Endodermal cell (in vitro differentiated cells): ENCODE data around the gene AP1G2. TPM values are rescaled to one million over a fixed set of nuclear protein-coding genes. Genes with fewer than 3 reads are reported as not detected.

Source experiments
- DNase-seq: peaks from one replicate; pipeline ENCODE4 v3.0.0-alpha.2; 2017
- H3K27ac ChIP-seq: 2 replicates; pipeline ENCODE4 v1.5.1; 2013; ENCODE audit warnings: mild to moderate bottlenecking, low read depth, low read length, moderate library complexity
- H3K27me3 ChIP-seq: 2 replicates; pipeline ENCODE4 v1.6.1; 2013; ENCODE audit warnings: mild to moderate bottlenecking, low read length, moderate library complexity; ENCODE audit not compliant: insufficient read depth, control insufficient read depth, poor library complexity, severe bottlenecking
- H3K36me3 ChIP-seq: 2 replicates; pipeline ENCODE4 v1.7.0; 2013; ENCODE audit warnings: mild to moderate bottlenecking, low read length, moderate library complexity; ENCODE audit not compliant: control insufficient read depth, insufficient read depth
- H3K4me1 ChIP-seq: one replicate; pipeline ENCODE4 v1.7.0; 2013; ENCODE audit warnings: low read length; ENCODE audit not compliant: control insufficient read depth, insufficient read depth
- H3K4me3 ChIP-seq: 2 replicates; pipeline ENCODE4 v1.5.1; 2013; ENCODE audit warnings: mild to moderate bottlenecking, low read length, moderate library complexity
- H3K9ac ChIP-seq: 2 replicates; pipeline ENCODE4 v1.6.1; 2013; ENCODE audit warnings: mild to moderate bottlenecking, low read length, moderate library complexity; ENCODE audit not compliant: poor library complexity, severe bottlenecking; ENCODE audit errors: extremely low read depth
- H3K9me3 ChIP-seq: 2 replicates; pipeline ENCODE4 v1.6.1; 2013; ENCODE audit warnings: mild to moderate bottlenecking, low read length, moderate library complexity; ENCODE audit not compliant: control insufficient read depth
- H3K27ac Mint-ChIP-seq: 2 replicates; pipeline ENCODE4 v1.8.0; 2020; ENCODE audit warnings: mixed read lengths
- H3K27me3 Mint-ChIP-seq: 2 replicates; pipeline ENCODE4 v1.8.0; 2021; ENCODE audit warnings: mild to moderate bottlenecking, mixed read lengths; ENCODE audit not compliant: insufficient read depth
- H3K36me3 Mint-ChIP-seq: 2 replicates; pipeline ENCODE4 v1.8.0; 2020; ENCODE audit warnings: low read depth, mixed read lengths
- H3K4me1 Mint-ChIP-seq: 2 replicates; pipeline ENCODE4 v1.8.0; 2020; ENCODE audit warnings: mixed read lengths
- H3K4me3 Mint-ChIP-seq: 2 replicates; pipeline ENCODE4 v1.8.0; 2020; ENCODE audit warnings: mild to moderate bottlenecking, moderate library complexity, mixed read lengths
- H3K9me3 Mint-ChIP-seq: 2 replicates; pipeline ENCODE4 v1.8.0; 2020; ENCODE audit warnings: mild to moderate bottlenecking, mixed read lengths
- CTCF ChIP-seq: fragments of 200-600 bp; sonication (generic); conservative IDR thresholded peaks from 2 replicates; pipeline ENCODE4 v1.5.0; 2021; ENCODE audit warnings: antibody characterized with exemption, mild to moderate bottlenecking
- WGBS, 2 experiments: methylation state at CpG; one replicate each; pipeline versions ENCODE4 v1.1.5 to v1.1.7; 2013; ENCODE audit warnings: missing lambda C conversion rate in 2 of 2, mixed read lengths in 1 of 2; ENCODE audit not compliant: insufficient coverage in 1 of 2, insufficient read length in 1 of 2; 5-methylcytosine and 5-hydroxymethylcytosine counted together
- total RNA-seq, 2 donors: library from RNA; stranded (reverse); fragmentation: NEBNext Ultra II Directional in 1 of 2; extraction: Animal tissue kit (Norgen Biotek cat#: 25700) in 1 of 2; gene quantifications; 2 replicates in 1 of 2; 3 replicates in 1 of 2; pipeline ENCODE4 v1.2.1, GENCODE V29; 2021

The AP1G2 gene
- total RNA-seq, 2 donors from 2014 or later = 203 to 209 TPM

- H3K9me3 Mint-ChIP-seq = no peaks in the 10 kb centered on the region
- H3K27me3 Mint-ChIP-seq = no peaks in the 10 kb centered on the region
- peak overlapping the region; percentile 1 for H3K27ac Mint-ChIP-seq
- peaks cover 7% of the 10 kb centered on the region for H3K36me3 Mint-ChIP-seq
- no peak overlapping the region for H3K4me3 Mint-ChIP-seq
- 90 to 96% methylated on average over 5 of the region's 5 CpGs for WGBS, 2 experiments
- Histone ChIP-seq H3K9ac (no peak overlapping the region), H3K27ac (no peak overlapping the region), H3K9me3 (no peaks in the 10 kb centered on the region), H3K4me3 (no peak overlapping the region), H3K36me3 (peaks cover 6% of the 10 kb centered on the region), H3K4me1 (peaks cover 12% of the 10 kb centered on the region), H3K27me3 (no peaks in the 10 kb centered on the region)
- no peak for DNase-seq
- TF ChIP-seq CTCF = no peak
- H3K4me1 Mint-ChIP-seq = peaks cover 45% of the 10 kb centered on the region
Measured at GRCh38 chr14:23542261-23542660, 25.3 kb downstream of the AP1G2 start.

GRCh38 chr14:23540141-23540469 is 27.5 kb downstream of the AP1G2 start:
- H3K9me3 ChIP-seq = no peaks in the 10 kb centered on the region
- Mint-ChIP-seq H3K36me3 (peaks cover 9% of the 10 kb centered on the region), H3K4me1 (peaks cover 38% of the 10 kb centered on the region), H3K4me3 (no peak overlapping the region), H3K27me3 (no peaks in the 10 kb centered on the region), H3K27ac (peak overlapping the region; percentile 88), H3K9me3 (no peaks in the 10 kb centered on the region)
- H3K9ac ChIP-seq = no peak overlapping the region
- no peak overlapping the region for H3K4me3 ChIP-seq
- peaks cover 12% of the 10 kb centered on the region for H3K4me1 ChIP-seq
- TF ChIP-seq CTCF = no peak
- H3K27me3 ChIP-seq = no peaks in the 10 kb centered on the region
- H3K27ac ChIP-seq = no peak overlapping the region
- no peak for DNase-seq
- H3K36me3 ChIP-seq = peaks cover 6% of the 10 kb centered on the region
- 95 to 100% methylated on average over 3 to 4 of the region's 4 CpGs for WGBS, 2 experiments

GRCh38 chr14:23539248-23540140 is 28.1 kb downstream of the AP1G2 start:
- Histone ChIP-seq H3K36me3 (peaks cover 6% of the 10 kb centered on the region), H3K9me3 (no peaks in the 10 kb centered on the region), H3K27ac (peak overlapping the region; percentile 0), H3K4me3 (no peak overlapping the region), H3K27me3 (no peaks in the 10 kb centered on the region), H3K9ac (no peak overlapping the region), H3K4me1 (peaks cover 12% of the 10 kb centered on the region)
- TF ChIP-seq CTCF = peak; percentile 88
- no peaks in the 10 kb centered on the region for H3K9me3 Mint-ChIP-seq
- H3K4me3 Mint-ChIP-seq = peak overlapping the region; percentile 57
- H3K27me3 Mint-ChIP-seq = no peaks in the 10 kb centered on the region
- peaks cover 32% of the 10 kb centered on the region for H3K4me1 Mint-ChIP-seq
- DNase-seq = peak; percentile 90
- WGBS, 2 experiments = 41 to 61% methylated on average over 7 to 10 of the region's 10 CpGs
- H3K36me3 Mint-ChIP-seq = peaks cover 11% of the 10 kb centered on the region
- H3K27ac Mint-ChIP-seq = peak overlapping the region; percentile 90
